GM12891 (cell line): Measurements from ENCODE around the gene RNF166.

ENCODE experiments used
- PAX5 ChIP-seq: IDR thresholded peaks from 2 replicates; pipeline ENCODE4 v1.6.1; 2011; ENCODE audit warnings: low read length, moderate library complexity, mild to moderate bottlenecking; ENCODE audit not compliant: insufficient read depth, severe bottlenecking
- POLR2A ChIP-seq: IDR thresholded peaks from 2 replicates; pipeline ENCODE4 v1.6.1; 2011; ENCODE audit warnings: low read depth, low read length, control low read depth
- POLR2AphosphoS5 ChIP-seq: IDR thresholded peaks from 2 replicates; pipeline ENCODE4 v1.6.1; 2011; ENCODE audit warnings: low read depth, low read length, control low read depth
- POU2F2 ChIP-seq: IDR thresholded peaks from 2 replicates; pipeline ENCODE4 v1.6.1; 2011; ENCODE audit warnings: low read depth, mild to moderate bottlenecking, control low read depth, low read length, moderate library complexity
- SPI1 ChIP-seq: IDR thresholded peaks from 2 replicates; pipeline ENCODE4 v1.6.1; 2011; ENCODE audit warnings: low read depth, low read length, control low read depth
- TAF1 ChIP-seq: IDR thresholded peaks from 2 replicates; pipeline ENCODE4 v1.6.1; 2011; ENCODE audit warnings: low read depth, low read length, control low read depth

- no peak for TF ChIP-seq POLR2AphosphoS5
- no peak for TF ChIP-seq SPI1
- no peak for TF ChIP-seq POU2F2
- no peak for TF ChIP-seq TAF1
- TF ChIP-seq POLR2A, result no peak
- TF ChIP-seq PAX5, result no peak
Observed at GRCh38 chr16:88684569-88685155, 21.5 kb downstream of the RNF166 start.
